GM13977 (cell line): ENCODE measurements around the gene CHPT1.

Experiments
- DNase-seq: peaks from one replicate; pipeline ENCODE4 v3.0.0; 2012; ENCODE audit warnings: low spot score
- CTCF ChIP-seq: IDR thresholded peaks from 2 replicates; pipeline ENCODE4 v1.5.1; 2012; ENCODE audit warnings: mild to moderate bottlenecking, control low read depth; ENCODE audit not compliant: insufficient read depth; ENCODE audit errors: extremely low read depth, missing control alignments
- in situ Hi-C: fragments of 300-500 bp; cut with MboI; formaldehyde crosslinking; loops from one replicate; pipeline ENCODE4 v1.12.0; 2022; ENCODE audit warnings: low sequenced_read_pairs, low pct_unique_long_range_greater_than_20kb, mixed read lengths, inconsistent platforms; ENCODE audit not compliant: unreplicated experiment

Gene CHPT1

GRCh38 chr12:101749657-101750056, 52.2 kb downstream of the CHPT1 start:
- no peak for TF ChIP-seq CTCF
- in situ Hi-C loops = loop anchor here (25.0 kb wide), 1 partner anchor 988 kb away; no protein-coding TSS in a partner anchor
- DNase-seq = no peak

DNA sequence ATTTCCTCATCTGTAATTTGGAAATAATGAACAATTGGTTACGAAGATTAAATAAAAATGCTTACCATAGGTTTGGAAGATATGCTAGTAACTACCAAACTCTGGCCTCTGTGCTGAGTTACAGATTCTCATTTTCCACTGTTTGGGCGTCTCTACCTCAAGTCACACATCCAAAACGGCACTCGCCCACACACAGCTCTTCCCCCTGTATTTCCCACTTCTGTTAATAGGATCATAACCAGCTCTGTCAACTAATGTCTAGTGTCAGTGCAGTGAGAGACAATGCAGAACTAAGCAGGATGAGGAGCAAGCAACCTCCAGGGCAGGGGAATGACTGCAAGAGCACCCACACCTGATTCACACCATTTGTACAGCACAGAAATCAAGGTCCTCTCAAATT, 52.7 kb downstream of the CHPT1 start:
- in situ Hi-C loops = loop anchor here (25.0 kb wide), 1 partner anchor 987 kb away; no protein-coding TSS in a partner anchor
- no peak for TF ChIP-seq CTCF

GRCh38 chr12:101759396-101760047, 62.1 kb downstream of the CHPT1 start:
- peak; percentile 75 for TF ChIP-seq CTCF
- DNase-seq = peak; percentile 37
- in situ Hi-C loops = loop anchor here (10.0 to 25.0 kb wide), 2 partner anchors 345 to 978 kb away; no protein-coding TSS in a partner anchor

More for the DNA sequence above, 52.7 kb downstream of the CHPT1 start:
- DNase-seq = no peak

DNA sequence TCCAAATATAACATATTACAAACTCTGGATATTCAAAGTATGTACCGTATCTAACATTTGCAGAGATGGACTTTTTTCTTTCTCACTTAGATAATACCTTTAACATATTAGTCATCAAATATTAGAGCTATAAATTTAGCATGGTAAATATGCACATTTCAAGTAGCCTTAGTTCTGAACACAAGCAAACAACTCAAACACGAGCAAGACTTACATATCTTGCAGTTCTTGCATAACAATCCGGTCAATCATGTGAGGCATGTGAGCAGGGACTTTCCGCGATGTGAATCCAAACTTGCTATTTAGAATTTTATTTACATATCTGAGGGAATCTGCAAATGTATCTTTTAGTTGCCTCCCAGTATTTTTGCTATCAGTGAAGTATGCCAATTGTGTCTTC, 63.9 kb downstream of the CHPT1 start:
- in situ Hi-C loops = loop anchor here (10.0 to 25.0 kb wide), 2 partner anchors 347 to 976 kb away; no protein-coding TSS in a partner anchor
- no peak for DNase-seq
- TF ChIP-seq CTCF = no peak

DNA sequence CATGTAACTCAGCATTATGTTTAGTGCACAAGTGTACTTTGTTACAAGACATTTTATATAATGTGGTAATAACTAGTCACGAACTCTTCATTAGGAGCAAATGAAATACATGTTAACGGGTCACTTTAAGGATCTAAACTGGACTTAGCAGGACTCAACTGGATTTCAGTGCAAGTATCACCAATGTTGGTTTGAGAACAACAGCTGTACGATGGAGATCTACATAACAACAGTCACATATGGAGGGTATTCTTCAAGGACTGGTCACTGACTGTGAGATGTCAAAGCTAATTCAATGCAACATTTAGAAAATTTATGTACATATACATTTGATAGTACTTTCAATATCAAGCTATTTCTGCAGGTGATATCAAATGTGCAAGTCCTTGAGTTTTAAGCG, 64.3 kb downstream of the CHPT1 start:
- no peak for DNase-seq
- in situ Hi-C loops = loop anchor here (10.0 to 25.0 kb wide), 2 partner anchors 347 to 976 kb away; no protein-coding TSS in a partner anchor
- TF ChIP-seq CTCF = no peak

DNA sequence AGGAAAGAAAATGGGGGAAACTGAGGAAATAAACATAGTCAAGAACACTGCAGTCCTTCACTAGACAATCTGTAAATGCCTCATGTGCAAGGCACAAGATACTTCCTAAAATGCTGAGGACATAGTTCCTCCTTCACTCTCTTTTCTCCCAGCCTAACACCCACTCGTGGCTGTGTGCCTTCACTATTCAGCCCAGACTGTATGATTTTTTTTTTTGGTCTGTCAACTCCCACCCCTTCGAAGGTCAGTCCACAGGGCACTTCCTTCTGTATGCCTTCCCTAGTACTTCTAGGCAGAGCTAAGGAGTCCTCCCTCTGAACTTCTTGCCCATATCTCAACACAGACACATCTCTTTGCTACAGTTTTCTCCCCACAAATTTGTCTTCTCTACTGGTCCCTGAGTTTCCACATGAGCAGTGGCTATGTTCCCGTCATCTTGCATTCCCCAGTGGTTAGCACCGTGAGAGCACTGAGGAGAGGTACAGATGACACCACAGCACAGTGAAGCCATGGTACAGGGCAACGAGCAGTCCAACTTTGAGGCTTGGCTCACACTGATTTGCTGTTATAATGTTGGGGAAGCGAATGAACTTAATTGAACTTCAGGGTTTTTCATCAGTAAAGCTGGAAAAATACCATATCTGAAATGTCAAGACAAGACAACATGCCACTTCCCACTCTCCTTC, 65.9 kb downstream of the CHPT1 start:
- no peak for DNase-seq
- no peak for TF ChIP-seq CTCF
- in situ Hi-C loops = loop anchor here (10.0 to 25.0 kb wide), 2 partner anchors 349 to 974 kb away; no protein-coding TSS in a partner anchor
